A549 (cell line): ENCODE measurements around the gene PRDX5.

Experiments used
- CTCF ChIP-seq: fragments of >200 bp; sonication (Bioruptor Twin); formaldehyde crosslinking; IDR thresholded peaks from 3 replicates; pipeline ENCODE4 v1.5.1; 2016
- JUNB ChIP-seq: fragments of >200 bp; sonication (Bioruptor Twin); formaldehyde crosslinking; IDR thresholded peaks from 2 replicates; pipeline ENCODE4 v1.6.1; 2016
- POLR2A ChIP-seq: IDR thresholded peaks from 2 replicates; pipeline ENCODE4 v1.6.1; 2012; ENCODE audit warnings: mild to moderate bottlenecking, low read length
- RAD21 ChIP-seq, 2 experiments: fragments of >200 bp in 1 of 2; sonication (Bioruptor Twin) in 1 of 2; formaldehyde crosslinking in 1 of 2; IDR thresholded peaks in 1 of 2; conservative IDR thresholded peaks in 1 of 2; 2 replicates in 1 of 2; 3 replicates in 1 of 2; pipeline ENCODE4 v1.6.1; 2012 to 2018; ENCODE audit warnings: inconsistent platforms in 1 of 2
- USF2 ChIP-seq: fragments of 450-650 bp; IDR thresholded peaks from 2 replicates; pipeline ENCODE4 v1.6.1; 2014; ENCODE audit warnings: antibody characterized with exemption
- ZFP36 ChIP-seq: fragments of 450-650 bp; IDR thresholded peaks from 2 replicates; pipeline ENCODE4 v1.6.1; 2014; ENCODE audit warnings: borderline replicate concordance; ENCODE audit not compliant: partially characterized antibody

GRCh38 chr11:64340671-64341335 lies 22.9 kb downstream of the PRDX5 start:
- TF ChIP-seq CTCF (no peak), RAD21 (conservative IDR thresholded peaks at IDR 0.05 in 1 of 2, IDR thresholded peaks at IDR 0.05 in 1 of 2) (no peak), JUNB (no peak), ZFP36 (no peak), USF2 (no peak), POLR2A (no peak)
